Activated effector memory CD4-positive, alpha-beta T cell treated with Interleukin-2 at 50 U/mL for 16 hours (primary cell): ENCODE data around the gene LPP.

Experiments used
- DNase-seq: peaks from one replicate; pipeline ENCODE4 v3.0.0-alpha.2; 2020

LPP gene

DNA sequence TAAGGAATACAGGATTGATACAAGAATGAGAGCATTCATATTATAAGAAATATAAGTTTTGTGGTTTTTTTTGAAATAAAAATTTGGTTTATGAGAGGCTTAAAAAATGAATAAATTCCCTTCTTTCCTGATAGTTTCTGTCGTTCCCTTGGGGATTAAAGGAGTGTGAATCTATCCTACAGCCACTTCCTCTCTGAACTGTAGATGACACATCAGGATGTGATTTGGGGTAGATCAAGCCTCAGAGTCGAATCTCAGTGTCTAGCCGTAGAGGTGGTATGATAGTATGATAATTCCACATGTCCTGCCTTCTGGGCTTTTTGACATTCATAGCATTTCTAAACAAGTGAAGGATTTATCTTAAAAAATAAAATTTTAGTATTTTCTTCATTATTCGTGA is 343.1 kb downstream of the LPP start:
- DNase-seq = no peak

DNA sequence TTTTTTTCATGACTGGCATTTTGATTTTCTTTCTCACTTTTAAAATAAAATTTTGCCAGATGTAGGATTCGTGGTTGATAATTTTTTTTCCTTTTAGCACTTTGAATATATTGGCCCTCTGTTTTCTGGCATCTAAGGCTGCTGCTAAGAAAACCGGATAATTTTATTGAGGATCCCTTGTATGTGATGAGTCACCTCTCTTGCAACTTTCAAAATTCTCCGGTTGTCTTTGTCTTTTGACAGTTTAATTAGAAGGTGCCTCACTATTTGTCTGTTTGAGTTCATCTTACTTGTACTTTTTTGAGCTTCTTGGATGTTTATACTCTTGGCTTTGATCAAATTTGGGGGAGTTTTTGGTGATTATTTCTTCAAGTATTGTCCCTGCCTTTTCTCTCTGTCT is 349.7 kb downstream of the LPP start:
- DNase-seq = no peak

DNA sequence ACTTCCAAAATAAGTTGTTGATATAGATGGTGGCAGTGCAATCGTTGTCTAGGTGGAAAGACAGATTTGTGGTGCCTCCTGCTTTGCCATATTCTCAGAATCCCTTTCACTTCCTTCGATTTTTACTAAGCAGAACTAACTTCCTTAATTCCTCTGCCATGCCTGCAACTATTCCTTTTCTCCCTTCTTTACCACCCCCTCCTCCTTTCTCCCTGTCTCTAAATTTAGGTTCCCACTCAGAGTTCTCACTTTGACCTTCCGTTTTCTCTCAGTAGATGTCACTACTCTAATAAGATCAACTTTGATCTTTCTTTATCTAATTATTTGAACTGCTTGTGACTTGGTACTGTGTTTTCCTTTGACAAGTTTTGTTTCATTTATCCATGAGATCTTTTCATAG is 351.2 kb downstream of the LPP start:
- no peak for DNase-seq

DNA sequence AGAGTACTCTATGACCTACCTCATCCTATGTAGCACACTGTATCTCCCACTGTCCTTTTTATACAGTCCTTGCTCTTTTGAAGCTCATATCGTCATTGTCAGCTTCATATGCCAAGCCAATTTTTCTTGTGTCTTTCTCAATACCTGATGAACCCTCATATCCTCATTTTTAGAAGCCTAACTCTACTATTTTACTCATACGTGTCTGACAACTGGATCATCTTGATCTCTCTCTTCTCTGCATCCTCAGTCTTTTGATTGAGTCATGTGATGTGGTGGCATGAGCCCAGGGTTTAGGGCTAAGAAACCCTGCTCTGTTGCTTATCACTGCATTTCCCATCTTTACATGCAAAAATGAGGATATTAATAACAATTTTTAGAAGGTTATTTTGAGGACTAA is 352.0 kb downstream of the LPP start:
- DNase-seq = no peak

DNA sequence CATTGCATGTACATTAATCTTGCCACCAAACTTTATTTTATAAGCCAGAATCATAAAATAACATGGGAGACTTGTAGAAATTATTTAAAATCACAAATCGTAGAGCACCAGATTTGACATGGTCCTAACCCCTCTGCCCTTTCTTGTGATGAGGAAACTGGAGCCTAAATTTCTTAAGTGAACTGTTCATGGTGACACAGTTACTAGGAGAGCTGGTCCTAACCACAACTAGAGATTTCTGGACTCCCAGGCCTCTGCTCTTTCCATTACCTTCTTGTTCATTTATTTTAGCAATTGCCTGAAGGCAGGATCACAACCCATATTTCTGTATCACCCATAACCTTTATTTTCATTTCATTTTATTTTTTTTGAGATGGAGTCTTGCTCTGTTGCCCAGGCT is 352.5 kb downstream of the LPP start:
- DNase-seq = no peak

DNA sequence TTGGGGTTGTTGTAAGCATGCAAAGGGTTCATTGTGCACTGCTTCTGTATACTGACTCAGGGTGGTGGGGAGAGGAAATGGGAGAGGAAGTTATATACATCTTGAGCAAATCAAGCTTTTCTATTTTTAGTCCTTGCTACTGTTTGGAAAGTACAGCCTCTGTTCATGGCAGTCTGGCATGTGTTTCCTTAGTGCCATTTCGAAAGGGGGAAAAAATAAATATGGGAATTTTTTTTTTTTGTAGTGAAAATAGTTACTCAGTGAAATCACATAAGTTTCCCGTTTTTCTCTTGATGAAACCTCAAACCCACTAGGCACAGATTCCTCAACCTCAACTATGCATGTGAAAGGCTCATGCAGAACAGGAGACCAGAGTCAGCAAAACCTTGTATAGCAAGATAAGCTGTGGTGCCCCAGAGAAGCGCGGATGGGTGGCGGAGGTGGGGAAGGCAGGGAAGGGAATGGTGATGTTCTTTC is 353.3 kb downstream of the LPP start:
- no peak for DNase-seq

DNA sequence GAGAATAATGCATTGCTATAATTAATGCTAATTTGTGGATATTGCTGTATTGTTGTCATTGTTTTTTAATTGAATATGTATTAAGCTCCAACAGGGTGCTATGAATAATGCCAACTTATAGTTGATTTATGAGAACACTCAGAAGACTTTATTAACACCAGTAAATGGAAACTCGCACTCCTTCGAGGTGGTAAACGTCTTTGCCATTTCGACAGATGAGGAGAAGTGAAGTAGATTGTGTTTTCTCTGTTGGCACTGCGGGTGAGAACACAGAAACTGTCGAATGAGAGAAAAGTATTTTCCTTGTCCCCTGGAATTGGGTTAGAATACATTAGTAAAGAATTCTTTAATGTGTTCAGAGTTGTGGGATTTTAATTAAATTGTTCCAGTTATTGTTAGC is 354.5 kb downstream of the LPP start:
- DNase-seq = no peak

DNA sequence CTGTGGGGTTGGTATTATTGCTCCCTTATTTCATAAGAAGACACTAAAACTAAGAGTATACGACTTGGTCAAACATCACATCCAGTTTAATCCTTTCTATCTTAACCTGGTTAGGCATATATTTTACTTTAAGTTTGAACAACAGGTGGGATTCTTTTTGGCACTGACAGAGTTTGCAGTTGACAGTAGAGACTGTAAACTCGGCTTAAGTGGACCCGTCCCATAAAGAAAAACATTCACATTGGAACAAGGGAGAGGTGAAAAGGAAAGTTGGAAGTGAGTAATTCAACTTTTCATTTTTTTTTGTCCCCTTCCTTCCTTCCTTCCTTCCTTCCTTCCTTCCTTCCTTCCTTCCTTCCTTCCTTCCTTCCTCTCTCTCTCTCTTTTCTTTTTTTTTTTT is 355.4 kb downstream of the LPP start:
- DNase-seq = no peak

DNA sequence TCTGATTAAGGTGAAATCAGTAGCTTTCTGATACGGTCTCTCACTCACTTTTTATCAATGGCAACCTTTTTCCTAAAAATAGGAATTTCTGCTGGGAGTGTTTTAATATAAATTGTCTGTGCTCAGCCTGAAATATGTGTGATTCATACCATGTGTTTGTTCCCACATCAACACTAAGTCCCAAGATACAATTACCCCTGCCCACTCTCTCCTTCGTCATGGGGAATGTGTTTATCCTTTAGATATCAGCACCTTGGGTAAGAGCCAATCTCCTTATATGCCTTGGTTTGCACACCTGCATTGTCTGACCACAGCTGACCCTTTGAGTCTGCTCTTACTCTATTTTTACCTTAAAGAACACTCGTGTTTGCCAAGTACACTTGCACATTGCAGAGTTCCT is 356.4 kb downstream of the LPP start:
- DNase-seq = no peak

DNA sequence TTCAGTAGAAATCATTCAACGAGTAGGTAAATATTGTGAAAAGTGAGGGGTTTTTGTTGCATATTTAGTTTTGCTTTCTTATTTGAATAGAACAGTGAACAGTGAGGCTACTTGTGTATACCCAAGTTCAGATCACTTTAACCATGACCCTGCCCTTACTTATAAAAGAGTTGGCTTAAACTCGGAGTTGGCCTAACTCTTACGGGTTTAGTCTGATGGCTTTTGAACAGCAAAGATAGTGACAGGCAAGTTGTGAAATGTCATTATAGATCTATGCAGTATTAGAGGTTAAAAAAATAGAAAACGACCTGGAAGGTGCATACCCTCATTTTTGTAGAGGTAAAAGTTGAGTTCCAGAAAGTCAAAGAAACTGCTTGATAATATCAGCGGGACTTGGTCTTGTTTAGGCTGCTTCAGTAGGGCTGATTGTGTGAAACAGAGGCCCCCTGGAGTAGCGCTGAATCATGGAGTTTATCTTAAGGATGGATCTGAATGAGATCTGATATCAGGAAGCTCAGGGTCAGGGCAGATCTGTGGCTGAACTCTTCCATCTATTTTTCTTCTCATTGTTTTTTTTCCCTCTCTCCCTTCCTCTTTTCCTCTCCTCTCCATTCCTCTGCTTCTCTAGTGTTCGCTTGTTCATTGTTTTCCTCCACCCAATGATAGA is 359.8 kb downstream of the LPP start:
- DNase-seq = no peak

DNA sequence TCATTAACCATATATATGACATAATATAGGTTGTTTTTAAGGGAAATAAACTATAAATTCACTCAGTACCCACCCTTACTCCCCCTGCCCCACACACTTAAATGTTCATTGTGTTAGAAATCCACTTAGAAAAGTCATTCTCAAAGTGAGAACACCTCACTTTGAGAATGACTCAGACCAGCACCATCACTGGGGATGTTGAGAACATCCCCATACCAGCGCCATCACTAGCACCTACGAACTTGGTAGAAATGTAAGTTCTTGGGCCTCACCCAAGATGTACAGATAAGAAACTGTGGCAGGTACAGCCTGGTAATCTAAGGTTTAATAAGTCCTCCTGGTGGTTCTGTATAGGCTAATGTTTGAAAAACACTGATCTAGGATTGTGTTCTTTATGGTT is 362.6 kb downstream of the LPP start:
- no peak for DNase-seq

DNA sequence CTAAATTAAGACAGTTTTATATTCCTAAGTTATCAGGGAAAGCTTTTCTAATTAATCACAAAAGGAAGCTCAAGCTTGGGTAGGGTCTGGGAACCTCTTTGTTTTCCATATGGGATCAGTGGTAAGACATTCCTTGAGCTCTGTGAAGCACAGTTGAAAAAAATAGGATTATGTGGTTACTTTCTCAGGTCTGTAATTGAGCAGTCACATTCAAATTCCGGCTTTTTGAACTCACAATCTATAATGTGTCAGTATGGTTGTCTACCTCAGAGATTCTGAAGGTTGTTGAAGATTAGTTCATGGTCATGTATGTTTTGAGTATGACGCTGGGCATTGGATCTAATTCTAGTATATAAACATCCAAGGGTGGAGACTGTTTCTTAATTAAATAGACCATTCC is 364.5 kb downstream of the LPP start:
- no peak for DNase-seq

DNA sequence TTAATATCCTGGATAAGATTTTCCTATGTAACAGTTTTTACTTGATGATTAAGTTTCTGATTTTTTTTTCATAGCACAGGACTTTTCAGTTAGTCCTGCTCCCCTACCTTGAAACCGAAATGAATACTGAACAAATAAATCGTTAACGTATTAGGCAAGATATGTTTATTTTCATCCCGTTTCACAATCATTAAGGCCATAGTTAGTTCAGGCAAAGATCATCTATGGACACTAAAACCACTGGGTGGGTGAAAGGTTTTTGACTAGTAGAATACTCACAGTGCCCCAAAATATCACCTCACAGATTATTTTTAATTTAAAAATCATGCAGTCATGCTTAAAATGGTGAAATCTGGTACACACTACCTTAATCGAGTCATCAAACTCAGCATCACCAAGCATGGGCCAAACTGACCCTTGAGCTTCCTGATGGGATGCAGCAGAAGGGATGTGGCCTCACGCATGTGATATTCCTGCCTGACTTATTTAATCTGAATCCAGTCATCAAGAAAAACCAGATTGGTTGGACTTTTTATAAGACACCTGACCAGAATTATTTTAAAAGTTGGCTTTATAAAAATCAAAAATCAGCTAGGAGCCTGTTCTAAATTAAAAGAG is 365.0 kb downstream of the LPP start:
- no peak for DNase-seq

DNA sequence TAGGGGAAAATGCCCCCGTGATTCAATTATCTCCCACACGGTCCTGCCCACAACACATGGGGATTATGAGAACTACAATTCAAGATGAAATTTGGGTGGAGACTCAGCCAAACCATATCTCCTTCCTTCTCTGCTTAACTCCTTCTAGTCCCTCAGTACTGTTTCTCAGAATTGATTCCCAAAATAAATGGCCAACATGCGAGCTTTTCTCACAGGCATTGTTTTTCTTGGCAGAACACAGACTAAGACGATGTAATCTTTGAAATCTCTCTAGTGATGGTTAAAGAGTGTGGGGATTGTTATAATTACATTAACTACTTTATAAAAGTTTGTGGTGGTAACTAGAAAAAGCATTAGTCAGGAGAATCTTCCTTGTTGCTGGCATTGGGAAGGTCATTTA is 366.5 kb downstream of the LPP start:
- DNase-seq = no peak

DNA sequence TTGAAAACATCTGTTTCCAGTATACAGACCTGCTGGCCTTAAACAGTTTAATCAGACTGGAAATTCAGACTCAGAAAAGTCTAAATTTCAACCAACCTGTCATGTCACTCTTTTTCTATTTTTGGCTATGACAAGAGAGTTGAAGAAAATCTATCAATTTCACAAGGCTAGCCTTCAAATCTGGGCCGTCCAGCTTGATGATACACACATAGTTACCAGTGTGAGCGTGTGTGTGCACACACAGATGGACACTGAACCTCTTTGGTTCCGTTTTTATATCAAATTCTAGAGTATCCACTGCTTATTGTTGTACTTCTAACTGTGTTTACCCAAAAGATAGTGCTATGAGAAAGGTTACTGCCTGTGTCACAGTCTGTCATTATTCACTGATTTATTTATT is 368.2 kb downstream of the LPP start:
- DNase-seq = no peak

DNA sequence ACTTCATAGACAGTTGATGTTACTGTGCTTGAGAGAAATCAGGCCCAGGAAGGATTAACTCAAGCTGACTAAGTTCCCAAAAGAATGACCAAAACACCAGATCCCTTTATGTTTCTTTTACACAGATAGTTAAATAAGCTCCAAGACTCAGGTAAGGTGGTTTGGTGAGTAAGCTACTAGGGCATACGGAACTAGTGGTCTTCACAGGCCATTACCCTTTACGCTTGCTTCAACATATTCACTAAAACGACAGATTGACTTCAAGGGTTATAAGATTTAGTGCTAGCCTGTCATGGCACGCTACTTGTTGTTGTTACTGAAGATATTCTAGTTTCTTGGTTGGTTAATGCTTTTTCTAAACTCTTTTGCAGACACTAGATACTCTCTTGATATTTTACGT is 369.3 kb downstream of the LPP start:
- DNase-seq = no peak

DNA sequence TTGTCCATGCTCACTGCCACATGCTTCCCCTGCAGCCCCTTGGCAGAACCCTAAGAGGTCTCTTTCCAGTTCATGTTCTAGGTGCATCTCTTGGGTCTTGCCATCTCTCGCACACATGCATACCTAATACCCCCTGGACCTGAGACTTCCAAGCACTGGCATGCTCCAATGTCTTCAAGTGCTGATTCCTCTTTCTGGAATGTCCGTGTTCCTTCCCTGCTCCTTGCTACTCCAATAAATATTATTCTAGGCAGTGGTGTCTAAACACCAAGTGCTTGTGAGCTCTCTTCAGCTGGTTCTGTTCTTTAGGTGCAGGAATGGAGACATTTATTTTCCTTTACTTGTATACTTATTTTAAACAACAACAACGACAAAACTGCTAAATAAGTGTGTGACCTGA is 370.1 kb downstream of the LPP start:
- no peak for DNase-seq

DNA sequence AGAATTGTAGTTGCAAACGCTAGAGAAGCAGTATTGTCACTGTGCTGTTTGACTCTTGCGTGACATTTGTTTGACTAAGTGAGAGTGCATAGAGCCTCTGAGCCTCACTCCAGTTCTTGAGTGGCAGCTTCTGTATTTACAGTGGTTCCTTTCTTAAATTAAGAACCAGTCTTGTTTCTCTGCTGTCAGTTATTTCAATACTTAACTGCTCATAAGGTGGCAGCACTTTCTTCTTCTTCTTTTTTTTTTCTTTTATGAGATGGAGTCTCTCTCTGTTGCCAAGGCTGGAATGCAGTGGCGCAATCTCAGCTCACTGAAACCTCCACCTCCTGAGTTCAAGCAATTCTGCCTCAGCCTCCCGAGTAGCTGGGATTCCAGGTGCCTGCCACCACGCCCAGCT is 372.1 kb downstream of the LPP start:
- no peak for DNase-seq

DNA sequence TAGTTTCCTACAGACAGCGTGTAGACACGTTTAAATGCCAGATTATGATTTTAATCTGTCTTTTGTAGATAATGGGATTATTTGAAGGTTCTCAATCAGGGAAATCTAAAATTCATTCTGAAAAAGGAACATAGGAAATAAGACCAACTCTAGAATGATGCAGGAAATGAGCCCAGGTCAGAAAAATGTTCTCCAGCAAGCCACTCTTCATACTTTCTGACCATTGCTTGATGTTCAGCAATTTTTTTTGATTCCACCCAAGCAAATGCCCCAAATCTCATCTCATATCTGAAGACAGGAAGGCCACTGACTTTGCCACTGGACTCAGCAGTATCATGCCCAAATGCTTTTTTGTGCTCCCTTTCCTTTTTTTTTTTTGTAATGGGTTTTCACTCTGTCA is 373.4 kb downstream of the LPP start:
- DNase-seq = no peak

DNA sequence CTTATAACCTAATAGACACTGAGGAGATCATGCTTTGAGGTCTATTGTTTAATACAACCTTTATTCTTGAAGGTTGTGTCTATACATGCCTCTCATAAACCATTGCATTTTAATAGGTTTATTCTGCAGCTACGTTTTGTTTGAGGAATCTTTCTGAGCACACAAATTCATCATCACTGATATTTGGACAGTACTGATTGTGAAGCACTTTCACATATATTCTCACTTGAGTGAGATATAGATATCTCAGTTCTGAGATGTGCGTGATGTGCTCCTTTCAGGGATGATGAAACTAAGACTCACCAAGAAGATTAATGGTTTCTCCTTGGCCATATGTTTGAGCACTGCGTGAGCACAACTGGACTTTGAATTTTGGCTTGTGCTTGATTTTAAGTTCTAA is 374.4 kb downstream of the LPP start:
- DNase-seq = no peak

DNA sequence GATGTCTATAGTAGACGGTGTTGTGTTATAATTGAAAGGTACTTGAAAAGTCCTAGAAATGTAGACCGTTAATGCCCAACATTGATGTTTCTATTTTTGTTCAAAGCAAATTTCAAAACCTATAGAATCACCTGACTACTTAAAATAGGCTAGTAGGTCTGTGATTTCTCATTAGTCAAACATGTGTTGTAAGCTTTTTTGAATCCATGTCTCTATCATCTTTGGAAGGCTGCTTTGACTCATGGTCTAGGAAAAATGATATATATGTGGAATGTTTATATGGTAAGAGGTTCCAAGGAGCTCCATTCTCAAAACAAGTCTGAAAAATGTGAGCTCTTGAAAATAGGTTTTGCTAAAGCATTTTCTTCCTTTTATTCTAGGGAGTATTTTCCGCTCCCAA is 375.3 kb downstream of the LPP start:
- DNase-seq = no peak

DNA sequence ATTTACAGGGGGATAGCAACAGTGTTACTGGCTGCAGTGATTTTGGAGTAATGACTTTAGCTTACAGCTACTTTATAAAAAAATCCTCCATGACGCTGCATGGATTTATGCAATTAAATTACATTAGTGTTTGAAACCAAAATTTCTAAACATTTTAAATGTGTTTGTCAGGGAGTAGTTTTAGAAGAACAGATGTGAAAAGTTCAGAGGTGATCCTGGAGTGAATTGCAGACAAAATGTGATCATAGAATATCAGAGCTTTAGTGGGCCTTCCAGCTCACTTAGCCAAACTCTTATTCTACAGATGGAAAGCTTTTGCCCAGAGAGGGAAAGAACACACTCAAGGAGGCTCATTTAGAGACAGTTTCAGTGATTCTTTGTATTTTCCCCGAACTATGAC is 376.3 kb downstream of the LPP start:
- no peak for DNase-seq

DNA sequence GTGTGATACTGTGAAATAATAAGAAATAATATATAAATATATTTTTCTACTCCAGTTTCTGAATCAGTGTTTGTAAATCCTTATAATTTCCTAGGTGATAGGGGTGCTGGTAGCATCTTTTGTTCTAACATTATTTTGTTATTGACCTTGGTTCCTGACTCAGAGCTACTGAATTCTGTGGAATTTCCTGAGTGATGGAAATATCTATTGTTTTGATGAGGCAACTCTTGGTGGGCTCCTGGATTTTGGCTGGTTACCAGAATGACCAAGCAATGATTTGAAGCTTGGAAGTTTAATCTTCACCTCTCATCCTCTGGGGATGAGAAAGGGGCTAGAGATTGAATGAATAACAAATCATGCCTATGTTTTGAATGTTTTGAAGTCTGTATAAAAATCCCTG is 377.3 kb downstream of the LPP start:
- DNase-seq = no peak

DNA sequence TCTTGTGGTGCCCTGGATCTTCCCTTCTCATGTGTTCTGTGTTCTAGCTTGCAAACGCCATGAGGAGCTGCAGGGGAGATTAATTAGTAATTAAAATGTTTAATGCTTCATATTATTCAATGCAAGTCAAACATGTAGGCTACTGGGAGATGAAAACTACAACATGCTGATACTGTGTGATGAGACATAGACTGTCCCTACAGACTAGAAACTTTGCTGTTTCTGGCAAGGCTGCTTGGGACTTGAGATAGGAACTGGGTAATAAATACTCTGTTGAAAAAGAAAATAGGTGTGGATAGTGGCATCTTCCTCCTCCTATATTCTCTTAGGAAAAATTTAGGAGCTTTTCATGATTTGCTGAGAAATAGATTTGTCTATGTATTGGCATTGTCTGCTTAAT is 379.2 kb downstream of the LPP start:
- no peak for DNase-seq

DNA sequence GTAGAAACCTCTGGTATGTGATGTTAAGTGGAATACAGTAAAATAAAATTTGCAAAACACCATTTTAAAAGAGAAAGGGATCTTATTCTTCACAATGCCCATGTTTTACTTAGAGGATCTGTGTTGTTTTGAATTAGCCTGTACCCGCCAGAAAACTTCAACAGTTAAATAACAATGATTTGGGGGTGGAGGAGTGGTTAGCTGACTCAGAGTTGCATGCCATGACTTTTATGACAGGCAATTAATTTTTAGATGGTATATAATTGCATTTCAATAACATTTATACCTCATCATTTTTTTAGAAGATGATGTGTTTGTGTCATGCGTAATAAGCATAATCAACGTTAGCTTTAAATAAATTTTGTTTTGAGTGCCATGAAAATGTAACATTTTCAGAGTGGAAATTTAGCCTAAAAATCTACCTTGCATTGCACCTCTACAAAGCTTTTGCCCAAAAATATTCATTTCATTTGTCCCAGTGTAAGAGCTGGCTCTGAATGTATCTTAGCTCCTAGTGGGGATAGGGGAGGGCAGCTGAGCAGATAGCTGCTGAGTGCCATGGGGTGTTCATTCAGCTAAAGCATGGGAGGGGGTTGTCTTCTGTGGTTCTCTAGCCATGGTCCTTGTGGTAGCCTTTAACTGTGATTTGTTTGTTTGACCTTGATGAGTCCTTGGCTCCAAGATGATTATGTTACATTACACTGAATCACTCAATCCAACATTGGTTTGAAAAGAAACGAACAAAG is 379.8 kb downstream of the LPP start:
- no peak for DNase-seq
